GM15510 (cell line): ENCODE data around the gene TLE5.

Experiments used
- POLR2A ChIP-seq: IDR thresholded peaks from 3 replicates; pipeline ENCODE4 v1.6.1; 2011; ENCODE audit warnings: borderline replicate concordance; ENCODE audit not compliant: insufficient read length; ENCODE audit errors: extremely low read depth

The TLE5 gene

DNA sequence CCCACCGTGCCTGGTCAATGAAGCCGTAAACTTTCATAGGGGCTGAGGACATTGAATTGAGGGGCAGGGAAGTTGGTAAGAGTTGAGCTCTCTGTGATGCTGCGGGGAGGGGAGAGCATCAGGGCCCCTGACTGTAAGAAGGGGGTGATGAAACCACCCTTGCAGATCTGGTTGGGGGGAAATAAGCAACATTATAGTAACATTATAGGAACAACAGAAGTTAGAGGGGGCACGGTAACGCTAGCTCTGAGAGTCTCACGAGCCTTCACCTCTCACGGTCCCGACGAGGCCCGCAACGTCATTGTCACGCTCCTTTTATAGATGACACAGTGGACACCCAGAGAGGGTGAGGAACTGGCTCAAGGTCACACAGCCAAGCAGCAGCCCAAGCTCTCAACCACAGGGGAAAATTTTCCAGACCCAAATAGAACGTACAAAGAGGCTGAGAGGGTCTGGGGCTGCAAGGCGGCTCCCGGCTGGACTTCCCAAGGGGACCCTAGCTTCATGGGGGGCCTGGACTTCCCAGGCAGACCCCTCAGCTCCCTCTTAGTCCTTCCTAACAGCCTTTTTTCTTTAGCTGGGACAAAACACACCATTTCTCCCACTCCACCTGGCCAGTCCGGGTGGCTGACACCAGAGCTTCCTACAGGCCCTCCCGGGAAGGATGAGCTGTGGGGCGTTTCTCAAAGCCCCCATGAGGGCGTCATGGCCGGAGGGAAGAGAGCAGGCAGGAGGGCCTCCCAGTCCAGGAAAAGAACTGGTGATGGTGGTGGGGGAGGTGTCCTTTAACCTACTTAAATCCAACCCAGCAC, 4.1 kb downstream of the TLE5 start:
- TF ChIP-seq POLR2A: no peak

GRCh38 chr19:3057275-3057714, 5.0 kb downstream of the TLE5 start:
- TF ChIP-seq POLR2A: no peak

DNA sequence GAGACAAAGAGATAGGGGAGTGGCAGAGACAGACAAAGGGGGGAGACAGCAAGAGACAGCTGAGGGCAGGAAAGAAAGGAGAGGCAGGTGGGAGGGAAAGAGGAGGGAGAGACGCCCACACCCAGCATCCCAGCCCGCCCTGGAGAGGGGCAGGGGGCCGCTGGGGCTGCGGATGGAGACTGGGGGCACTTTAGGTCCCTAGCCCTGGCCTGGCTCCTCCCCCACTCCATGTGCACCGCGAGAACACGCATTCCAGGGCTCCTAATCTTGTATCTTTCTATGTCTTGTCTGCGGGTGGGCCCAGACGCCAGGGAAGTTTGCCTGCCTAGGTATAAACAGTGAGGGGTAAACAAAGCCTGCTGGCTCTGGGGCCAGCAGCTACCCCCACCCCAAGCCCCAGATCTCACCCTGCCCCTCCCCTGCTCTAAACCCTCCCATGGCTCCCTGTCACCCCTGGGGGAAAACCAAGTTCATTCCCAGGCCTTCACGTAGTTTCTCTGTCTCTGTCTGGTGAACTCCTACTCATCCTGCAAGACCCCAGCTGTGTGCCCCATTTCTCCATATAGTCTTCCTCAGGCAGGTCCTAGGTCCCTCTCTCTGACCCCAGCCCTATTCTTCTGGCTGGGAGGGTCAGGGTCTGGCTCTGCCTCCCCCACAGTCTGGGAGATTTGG, 5.7 kb downstream of the TLE5 start:
- no peak for TF ChIP-seq POLR2A

DNA sequence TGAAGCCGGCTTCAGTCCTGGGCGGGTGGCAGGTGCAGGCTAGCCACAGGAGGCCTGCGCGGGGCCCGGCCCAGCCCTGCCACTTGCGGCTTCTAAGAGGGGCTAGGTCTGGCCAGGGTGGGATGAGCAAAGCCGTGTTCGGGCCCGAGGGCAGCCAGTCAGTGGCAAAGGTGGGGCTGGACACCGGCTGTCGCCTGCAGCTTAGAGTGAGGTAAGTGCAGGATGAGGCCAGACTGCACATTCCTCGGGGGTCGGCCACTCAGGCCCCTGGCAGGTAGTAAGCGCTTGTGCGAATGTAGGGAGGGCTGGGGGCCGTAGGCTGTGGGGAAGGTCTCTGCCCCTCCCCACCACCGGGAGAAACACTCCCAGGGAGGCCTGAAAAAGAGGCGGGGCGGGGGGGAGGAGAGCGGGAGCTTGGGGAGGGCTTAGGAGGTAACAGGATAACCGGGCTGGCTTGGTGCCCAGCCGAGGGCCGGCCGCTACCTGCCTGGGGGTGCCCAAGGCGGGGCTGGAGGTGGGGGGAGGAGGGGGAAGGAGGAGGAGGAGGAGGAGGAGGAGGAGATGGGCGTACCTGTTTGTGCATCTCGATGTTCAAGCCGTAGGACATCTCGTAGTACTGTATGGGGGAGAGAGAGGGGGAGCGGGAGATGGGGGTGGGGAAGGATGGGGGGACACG, 6.4 kb downstream of the TLE5 start:
- TF ChIP-seq POLR2A: no peak

DNA sequence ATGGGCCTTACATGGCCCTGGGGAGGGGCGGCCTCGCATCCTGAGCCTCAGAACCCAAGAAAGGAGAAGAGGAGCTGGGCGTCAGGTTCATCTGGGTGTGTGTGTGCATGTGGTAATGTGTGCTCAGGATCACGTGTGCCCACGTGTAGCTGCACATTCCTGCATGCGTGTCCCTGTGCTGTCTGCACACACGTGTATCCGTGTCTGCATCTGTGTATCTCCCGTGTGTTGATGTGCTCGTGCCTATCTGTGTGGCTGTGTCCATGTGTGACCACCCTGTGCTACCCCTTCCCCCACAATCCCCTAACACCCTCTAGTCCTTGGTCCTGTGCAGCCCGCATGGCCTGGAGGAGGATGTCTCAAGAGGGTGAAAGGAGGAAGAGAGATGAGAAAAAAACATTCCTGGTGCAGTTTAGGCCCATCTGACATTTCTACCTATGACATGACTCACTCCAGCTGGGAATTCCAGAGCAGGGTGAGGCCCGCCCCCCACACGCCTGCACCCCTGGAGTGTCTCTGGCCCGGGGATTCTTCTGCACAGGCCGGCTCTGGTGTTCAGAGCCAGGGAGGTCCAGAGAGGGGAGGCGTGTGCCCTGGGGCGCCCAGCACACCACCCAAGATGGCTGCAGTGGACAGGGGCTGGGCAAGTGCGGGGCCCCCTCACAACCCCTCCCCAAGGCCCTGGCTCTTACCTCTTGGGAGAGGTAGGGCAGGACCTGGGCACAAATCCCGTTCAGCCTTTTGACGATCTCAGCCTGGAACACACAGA, 7.1 kb downstream of the TLE5 start:
- no peak for TF ChIP-seq POLR2A

DNA sequence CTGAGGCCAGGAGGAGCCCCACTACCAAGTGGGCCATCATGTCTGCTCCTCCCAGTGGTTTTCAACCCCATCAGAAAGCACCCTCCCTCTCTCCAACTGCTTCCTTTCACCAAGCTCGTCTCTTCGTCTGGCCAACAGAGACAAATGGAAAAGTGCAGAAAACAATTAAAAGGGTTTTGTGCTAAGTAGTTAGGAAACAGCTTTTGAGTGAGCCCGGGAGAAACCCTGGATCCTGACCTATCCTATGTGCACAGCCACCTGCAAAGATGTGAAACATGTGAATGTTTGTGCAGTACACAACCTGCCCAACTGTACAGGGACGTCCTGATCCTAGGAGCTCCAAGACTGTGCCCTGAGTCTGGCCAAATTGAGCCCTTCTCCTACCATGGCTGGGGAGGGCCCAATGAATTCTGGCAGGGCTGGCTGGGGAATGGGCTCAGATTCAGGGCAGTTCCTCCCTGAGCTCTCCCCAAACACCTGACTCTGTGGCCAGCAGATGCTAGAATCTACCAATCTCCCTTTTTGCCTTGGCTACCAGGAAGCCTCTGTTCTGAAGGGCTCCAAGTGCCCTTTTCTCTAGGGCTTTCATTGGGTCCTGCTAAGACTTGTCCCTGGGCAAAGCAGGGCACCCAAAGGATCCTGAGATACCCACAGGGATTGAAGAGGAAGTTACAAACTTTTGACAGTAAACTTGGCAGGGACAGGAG, 7.9 kb downstream of the TLE5 start:
- peak; percentile 11 for TF ChIP-seq POLR2A

DNA sequence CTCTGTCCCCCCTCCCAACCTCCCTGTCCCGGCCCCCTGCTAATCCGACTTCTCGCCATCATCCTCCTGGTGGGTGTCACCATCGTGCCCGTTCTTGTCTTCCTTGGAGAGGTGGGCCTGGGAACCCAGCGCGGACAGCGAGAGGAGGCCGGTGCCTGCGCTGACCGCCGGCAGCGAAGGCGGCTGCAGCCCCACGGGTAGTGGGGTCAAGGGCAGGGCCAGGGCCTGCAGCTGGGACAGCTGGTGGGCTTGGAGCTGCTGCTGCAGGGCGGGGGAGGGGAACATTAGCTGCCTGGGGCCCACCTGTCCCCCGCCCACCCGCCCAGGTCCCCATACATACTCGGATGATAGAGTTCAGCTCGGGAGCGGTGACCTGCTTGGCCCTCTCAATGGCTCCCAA, 8.5 kb downstream of the TLE5 start:
- no peak for TF ChIP-seq POLR2A

- no peak for TF ChIP-seq POLR2A
Observed at GRCh38 chr19:3053218-3053621, 9.1 kb downstream of the TLE5 start.

- no peak for TF ChIP-seq POLR2A
Observed at GRCh38 chr19:3049089-3049488, 13.2 kb downstream of the TLE5 start.

DNA sequence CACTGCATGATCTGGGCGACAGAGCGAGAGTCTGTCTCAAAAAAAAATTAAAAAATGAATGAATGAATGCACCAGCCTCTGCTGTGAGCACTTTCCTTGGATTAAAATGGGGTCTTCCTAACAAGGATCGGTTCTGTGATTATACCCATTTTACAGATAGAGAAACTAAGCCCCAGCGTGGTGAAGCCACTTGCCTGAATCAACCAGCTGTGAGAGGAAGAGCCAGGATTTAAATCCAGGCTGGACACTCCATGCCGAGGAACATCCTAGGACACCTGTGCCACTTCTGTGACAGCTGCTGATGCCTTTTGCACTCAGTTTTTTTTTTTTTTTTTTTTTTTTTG, 14.1 kb downstream of the TLE5 start:
- no peak for TF ChIP-seq POLR2A

- TF ChIP-seq POLR2A: no peak
Observed at GRCh38 chr19:3047496-3048189, 14.7 kb downstream of the TLE5 start.

DNA sequence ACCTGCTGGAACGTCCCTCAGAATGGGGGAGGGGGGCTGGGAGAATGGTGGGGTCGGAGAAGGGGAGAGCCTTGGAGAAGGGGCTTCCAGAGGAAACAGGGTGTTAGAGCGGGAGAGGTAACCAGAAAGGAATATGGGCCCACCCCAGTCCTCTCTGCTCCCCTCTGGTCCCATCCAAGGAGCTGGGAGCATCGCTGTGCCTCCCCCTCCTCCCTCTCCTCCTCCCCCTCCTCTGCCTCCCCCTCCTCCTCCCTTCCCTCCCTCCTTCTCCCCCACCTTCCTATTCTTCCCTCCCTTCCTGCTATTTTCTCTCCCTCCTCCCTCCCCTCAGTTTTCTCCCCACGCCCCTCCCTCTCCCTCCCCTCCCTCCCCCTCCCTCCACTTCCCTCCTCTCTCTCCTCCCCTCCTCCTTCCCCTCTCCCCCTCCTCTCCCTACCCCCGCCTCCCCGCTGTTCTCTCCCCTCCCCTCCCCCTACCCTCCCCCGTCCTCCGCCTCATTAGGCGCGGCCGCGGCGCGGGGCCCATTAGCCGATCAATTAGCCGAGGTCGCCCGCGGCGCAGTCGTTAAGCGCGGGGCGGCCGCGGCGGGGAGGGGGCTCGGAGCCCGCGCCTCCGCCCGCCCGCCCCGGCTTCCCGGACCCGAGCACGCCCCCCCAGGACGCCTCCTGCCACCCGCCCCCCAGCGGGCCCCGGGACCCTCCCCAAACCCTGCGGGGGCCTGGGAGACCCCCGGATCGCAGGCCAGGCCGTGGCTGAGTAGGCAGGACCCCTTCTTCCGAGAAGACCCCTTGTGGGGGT, 15.4 kb downstream of the TLE5 start:
- TF ChIP-seq POLR2A: no peak
